Measurements from ENCODE around the gene SUN2. TPM values are rescaled to one million over a fixed set of nuclear protein-coding genes. Genes with fewer than 3 reads are reported as not detected.

SUN2 gene
- total RNA-seq, 1 donor from 2014 or later: 51.6 TPM

GRCh38 chr22:38735126-38735464 lies 20.7 kb downstream of the SUN2 start:
- TF ChIP-seq CTCF (IDR thresholded peaks at IDR 0.05; ENCODE audit: insufficient read depth, low read length, severe bottlenecking): no peak
- no peaks in the 10 kb centered on the region for H3K27me3 ChIP-seq (ENCODE audit: control insufficient read depth, insufficient read depth, low read length)
- no peak for FAIRE-seq
- peaks cover 44% of the 10 kb centered on the region for H3K36me3 ChIP-seq (ENCODE audit: control insufficient read depth, insufficient read depth, low read length)
- DNase-seq (ENCODE audit: low read depth): no peak
- no peak overlapping the region for H3K4me3 ChIP-seq (ENCODE audit: low read depth, low read length)

- no peak for DNase-seq (ENCODE audit: low read depth)
- peaks cover 43% of the 10 kb centered on the region for H3K36me3 ChIP-seq (ENCODE audit: control insufficient read depth, insufficient read depth, low read length)
These were observed 21.2 kb downstream of the SUN2 start for GRCh38 chr22:38734421-38735100.

GRCh38 chr22:38733724-38734381 lies 21.9 kb downstream of the SUN2 start:
- H3K27me3 ChIP-seq (ENCODE audit: control insufficient read depth, insufficient read depth, low read length): no peaks in the 10 kb centered on the region
- DNase-seq (ENCODE audit: low read depth) (no peak), FAIRE-seq (no peak)
- peaks cover 43% of the 10 kb centered on the region for H3K36me3 ChIP-seq (ENCODE audit: control insufficient read depth, insufficient read depth, low read length)
- H3K4me3 ChIP-seq (ENCODE audit: low read depth, low read length): no peak overlapping the region
- TF ChIP-seq CTCF (IDR thresholded peaks at IDR 0.05; ENCODE audit: insufficient read depth, low read length, severe bottlenecking): no peak

More at GRCh38 chr22:38734421-38735100, 21.2 kb downstream of the SUN2 start:
- Histone ChIP-seq H3K27me3 (ENCODE audit: control insufficient read depth, insufficient read depth, low read length) (no peaks in the 10 kb centered on the region), H3K4me3 (ENCODE audit: low read depth, low read length) (no peak overlapping the region)
- FAIRE-seq: no peak
- no peak for TF ChIP-seq CTCF (IDR thresholded peaks at IDR 0.05; ENCODE audit: insufficient read depth, low read length, severe bottlenecking)

- Histone ChIP-seq H3K36me3 (ENCODE audit: control insufficient read depth, insufficient read depth, low read length) (peaks cover 39% of the 10 kb centered on the region), H3K27me3 (ENCODE audit: control insufficient read depth, insufficient read depth, low read length) (no peaks in the 10 kb centered on the region), H3K4me3 (ENCODE audit: low read depth, low read length) (no peak overlapping the region)
- peak; percentile 86 for TF ChIP-seq CTCF (IDR thresholded peaks at IDR 0.05; ENCODE audit: insufficient read depth, low read length, severe bottlenecking)
- DNase-seq (ENCODE audit: low read depth): peak; percentile 13
- no peak for FAIRE-seq
These were observed 22.5 kb downstream of the SUN2 start for GRCh38 chr22:38733329-38733723.

GRCh38 chr22:38732251-38732815 lies 23.5 kb downstream of the SUN2 start:
- FAIRE-seq (peak; percentile 89), DNase-seq (ENCODE audit: low read depth) (no peak)
- H3K4me3 ChIP-seq (ENCODE audit: low read depth, low read length): no peak overlapping the region
- H3K36me3 ChIP-seq (ENCODE audit: control insufficient read depth, insufficient read depth, low read length): peaks cover 39% of the 10 kb centered on the region
- TF ChIP-seq CTCF (IDR thresholded peaks at IDR 0.05; ENCODE audit: insufficient read depth, low read length, severe bottlenecking): no peak
- no peaks in the 10 kb centered on the region for H3K27me3 ChIP-seq (ENCODE audit: control insufficient read depth, insufficient read depth, low read length)

Measured in bronchial epithelial cell (primary cell).